NCI-H1048 (cell line): ENCODE data around the gene EML5.
"Not testable (repeated sequence)": the region's sequence is repeated elsewhere in the genome, so short reads cannot be mapped to it uniquely, and the experiment has no call there.

Experiments
- DNase-seq: peaks from one replicate; lab custom pipeline; 2025; lab: John Stamatoyannopoulos, UW

EML5 gene

DNA sequence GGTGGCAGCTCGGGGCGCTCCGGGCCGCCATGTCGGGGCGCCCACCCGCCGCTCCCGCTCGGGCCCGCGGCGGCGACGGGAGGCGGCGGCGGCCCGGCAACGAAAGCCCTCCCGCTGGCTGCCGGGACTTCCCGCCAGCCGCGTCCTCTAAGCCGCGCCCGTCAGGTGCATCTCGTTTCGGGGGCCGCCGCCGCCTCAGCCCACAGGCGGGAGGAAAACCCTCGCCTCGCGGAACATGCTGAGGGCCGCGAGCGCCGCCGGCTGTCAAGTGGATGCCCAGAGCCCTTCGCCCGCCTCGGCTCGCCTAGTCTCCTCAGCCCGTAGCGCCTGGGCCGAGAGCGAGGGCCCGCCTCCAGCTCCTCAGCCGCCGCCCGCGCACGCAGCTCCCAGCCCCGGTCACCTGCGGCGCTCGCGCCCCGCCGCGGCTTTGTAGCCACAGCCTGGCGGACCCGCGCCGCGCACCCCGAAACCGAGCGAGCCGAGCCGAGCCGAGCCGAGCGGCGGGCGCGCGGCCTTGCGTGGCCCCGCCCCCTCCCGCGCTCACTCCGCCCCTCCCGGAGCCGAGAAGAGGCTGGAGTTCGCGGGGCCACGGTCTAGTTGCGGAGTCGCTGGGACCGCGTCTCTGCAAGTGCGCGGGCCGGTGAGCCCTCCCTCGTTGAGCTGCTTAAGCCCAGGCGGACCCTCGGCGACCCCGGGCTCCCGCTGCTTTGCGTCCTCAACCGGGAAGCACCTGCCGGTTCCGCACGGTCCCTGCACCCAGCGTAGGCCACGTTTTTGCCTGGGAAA lies at the start of gene EML5:
EML5 (minus strand) TSS at position 481 of the 786 bp plus-strand sequence; CDS start at position 31, 450 bp downstream.
- DNase-seq, result peak; percentile 61

DNA sequence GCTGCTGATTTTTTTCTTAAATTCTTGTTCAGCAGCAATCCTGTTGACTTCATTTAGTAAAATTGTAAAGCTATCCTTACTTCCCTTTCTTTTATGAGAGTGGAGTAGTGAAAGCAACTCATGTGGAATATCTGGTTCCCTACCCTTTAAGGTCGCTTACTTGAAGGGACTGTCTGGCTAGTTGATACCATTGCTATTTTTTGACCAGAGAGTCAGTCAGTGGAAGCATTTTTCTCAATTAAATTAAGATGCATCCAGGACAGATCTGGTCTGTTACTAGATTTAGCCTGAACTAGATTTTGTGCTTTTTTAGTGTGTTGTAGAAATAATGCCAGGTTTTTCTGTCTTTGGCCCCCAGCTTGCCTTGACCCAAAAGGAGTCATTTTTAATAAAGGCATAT lies 49.7 kb upstream of the EML5 start:
- no peak for DNase-seq

DNA sequence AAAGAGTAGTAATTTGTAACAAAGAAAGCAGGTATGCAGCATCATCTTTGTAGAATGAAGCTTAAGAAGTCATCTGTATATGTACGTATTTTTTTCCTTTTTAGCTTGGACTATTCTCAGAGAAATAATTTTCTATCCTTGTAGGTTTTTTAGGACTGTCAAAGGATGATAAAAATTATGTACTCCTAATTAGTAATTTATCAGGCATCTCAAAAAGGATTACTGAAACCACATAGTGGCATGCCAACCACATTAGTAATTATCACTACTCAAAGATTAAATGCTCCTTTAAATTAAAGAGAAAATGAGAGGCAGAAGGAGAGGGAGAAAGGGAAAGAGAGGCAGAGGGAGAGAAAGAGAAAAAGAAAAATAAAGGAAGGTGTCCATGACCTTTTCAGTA lies 49.0 kb upstream of the EML5 start:
- DNase-seq, result no peak

DNA sequence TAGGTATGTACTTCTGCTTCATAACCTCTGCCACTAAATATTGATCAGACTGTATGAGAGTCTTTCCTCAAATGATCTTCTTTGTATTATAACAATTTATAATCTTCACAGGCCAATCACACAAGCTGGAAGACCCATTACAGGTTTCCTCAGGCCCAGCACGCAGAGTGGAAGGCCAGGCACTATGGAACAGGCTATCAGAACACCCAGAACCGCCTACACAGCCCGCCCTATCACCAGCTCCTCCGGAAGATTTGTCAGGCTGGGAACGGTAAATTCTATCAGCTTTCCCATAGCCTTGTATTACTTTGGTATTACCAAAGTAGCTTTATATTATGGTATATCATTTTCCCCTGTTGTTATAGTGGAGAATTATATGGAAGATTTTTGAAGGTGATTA lies 48.2 kb upstream of the EML5 start:
- no peak for DNase-seq

DNA sequence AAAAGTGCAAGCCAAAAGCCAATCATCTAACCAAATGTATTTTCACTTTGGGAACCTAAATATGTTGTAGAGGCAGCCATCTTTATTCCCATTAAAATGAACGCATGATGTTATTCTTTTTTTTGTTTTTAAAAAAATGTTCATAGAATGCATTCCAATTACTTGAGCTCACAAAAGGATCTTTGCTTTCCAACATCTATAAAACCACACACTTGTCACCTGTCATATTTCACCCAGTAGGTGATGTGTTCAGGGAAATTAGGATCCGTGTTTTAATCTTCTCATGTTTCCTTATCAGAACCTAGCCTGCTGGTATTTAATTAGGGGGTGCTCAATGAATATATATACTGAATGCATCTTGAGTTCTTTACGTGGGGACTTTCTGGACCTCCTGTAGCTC lies 45.3 kb upstream of the EML5 start:
- no peak for DNase-seq

DNA sequence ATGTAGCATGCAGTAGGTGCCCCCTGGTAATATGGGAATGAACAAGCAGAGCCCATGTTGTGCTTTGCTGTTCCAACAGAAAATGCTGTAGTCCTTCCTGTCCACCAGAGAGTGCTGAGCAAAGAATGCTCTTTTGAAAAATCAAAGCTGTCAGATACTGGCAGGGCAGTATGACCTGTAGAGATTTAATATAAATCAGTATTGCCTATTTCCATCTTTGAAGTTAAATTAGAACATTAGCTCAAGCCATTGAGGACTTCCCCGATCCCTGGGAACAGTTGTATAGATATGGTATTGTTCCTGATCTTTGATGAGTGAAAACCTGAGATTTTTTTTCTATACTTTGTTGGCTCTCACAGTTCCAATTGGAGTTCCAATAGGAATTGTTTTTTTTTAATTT lies 44.7 kb upstream of the EML5 start:
- no peak for DNase-seq

DNA sequence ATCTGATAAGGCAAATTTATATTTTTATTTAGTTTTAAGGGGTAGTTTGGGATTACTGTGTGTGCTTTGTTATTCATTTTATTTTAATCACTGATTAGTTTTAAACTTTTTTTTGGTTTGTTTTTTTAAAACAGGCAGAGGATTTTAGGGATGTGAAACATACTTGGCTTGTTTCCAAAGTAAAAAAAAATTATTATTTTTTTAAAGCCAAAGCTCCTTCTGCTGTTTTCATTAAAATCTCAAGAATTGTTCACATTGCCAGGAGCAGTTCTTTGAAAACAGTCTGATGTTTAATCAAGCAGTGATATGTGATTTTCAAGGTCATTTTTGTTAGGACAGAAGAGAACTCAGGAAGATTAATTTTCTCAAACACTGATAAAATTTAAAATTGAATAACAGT lies 42.9 kb upstream of the EML5 start:
- DNase-seq, result no peak

DNA sequence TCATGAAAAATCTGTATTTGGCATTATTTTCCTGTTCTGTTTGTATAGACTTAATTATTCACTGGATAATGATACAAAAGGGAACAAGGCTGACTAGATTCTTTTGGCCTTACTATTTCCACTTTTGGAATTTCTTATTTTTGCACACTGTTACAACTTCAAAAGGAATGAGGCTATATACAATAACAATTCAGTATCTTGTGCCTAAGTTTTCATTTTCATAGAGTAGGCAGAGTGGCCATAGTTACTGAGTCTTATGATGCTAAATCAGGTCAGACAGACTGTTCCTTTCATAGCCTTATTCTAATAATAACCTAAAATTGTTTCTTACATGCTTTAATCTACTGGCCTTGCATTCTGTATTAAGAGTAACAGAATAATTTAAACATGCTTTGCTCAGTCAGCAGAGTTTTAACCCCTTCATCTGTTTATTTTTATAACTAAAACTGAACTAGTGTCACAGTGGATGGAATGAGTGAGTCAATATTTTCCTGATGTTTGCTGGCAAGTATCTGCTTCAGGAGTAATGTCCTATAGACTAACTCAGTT lies 42.2 kb upstream of the EML5 start:
- no peak for DNase-seq

DNA sequence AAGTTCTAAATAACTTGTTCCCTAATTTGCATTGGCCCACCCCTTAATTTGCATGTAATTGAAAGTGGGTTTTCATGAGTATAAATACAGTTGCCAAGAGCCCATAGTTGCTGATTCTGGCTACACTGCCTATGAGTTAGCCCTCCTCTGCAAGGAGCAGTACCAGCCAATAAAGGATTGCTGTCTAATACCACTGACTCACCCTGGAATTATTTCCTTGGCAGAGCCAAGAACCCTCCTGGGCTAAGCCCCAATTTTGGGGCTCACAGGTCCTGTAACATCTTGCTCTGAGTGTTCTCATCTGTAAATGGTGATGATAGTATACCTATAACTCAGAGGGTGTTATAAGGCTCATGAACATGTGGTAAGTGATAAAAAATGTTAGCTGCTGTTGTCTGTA lies 38.5 kb upstream of the EML5 start:
- DNase-seq, result no peak

DNA sequence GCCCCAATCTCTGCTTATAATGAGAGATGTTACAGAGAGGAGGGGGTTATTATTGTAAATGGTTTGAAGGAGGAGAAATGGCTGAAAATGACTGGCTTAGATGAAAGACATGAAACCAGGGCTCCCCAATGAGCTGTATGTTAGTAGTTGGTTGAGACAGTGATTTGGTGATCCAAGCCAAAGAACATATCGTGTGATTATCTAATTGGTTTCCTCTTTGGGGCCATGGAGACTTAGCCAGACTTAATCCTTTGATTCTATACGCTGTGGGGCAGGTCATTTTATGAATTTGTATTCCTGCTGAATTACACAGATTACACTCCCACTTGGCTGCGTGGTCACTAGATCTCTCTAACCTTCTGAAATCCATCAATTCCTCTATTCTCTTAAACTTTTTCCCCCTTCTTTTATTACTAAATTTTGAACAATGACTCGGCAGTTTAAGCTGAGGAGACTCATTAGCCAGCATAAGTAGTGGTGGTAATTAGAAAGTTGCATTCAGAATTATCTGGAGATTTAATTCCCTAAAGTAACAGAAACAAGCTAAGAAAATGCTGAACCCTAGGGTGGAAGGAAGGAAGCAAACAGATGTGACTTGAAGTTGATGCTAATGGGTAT lies 37.0 kb upstream of the EML5 start:
- DNase-seq, result no peak

DNA sequence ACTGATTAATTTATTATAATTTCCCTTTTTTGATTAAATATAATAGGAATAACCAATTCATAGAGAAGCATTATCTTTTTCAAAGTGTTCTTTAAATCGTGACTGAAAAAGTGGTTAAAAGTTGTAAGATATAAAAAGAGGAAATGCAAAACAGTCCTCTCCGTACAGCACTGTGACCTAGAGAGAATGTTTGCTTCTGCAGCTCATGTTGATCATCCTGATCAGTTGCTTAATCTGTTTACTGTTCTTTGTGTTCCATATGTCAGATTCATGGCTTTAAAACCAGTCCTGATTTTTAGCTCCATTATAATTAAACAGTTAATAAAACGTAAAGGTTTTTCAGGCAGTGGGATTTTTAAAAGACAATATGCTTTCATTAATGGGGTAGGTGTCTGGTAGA lies 36.4 kb upstream of the EML5 start:
- DNase-seq, result no peak

DNA sequence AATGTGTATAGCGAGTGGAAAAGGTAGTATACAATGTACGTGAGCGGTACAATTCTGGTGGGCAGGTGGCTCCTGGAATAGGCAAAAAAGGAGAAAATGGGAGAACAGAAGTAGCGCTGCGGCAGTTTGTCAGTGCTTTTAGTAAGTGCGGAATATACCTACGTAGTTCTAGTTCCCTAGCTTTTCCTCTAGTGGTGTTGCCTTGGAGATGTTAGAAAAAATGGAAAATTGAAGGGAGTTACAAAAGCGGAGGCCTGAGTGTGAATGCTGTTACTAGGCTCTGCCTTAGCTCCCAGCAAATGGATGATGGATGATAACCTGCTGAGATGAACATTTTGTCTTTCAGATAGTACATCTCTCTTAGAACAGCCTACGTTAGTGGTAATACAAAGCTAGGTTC lies 32.8 kb upstream of the EML5 start:
- no peak for DNase-seq

DNA sequence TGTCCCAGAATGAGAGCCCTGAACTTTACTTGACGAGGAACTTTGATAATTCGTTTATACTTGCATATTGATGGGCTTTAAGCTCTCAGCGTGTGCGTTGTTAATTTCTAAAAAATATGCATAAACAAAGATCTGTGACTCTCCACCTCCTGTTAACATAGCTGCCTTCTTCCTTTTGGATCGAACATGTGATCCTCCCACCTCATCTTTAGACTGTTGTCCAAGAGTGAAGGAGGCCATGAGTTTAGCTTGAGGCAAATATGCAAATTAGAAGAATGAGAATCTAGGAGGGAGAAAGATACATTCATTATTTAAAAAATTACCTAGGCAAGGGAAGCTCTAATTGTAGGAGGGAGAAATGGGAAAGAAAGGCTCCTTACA lies 32.3 kb upstream of the EML5 start:
- no peak for DNase-seq

DNA sequence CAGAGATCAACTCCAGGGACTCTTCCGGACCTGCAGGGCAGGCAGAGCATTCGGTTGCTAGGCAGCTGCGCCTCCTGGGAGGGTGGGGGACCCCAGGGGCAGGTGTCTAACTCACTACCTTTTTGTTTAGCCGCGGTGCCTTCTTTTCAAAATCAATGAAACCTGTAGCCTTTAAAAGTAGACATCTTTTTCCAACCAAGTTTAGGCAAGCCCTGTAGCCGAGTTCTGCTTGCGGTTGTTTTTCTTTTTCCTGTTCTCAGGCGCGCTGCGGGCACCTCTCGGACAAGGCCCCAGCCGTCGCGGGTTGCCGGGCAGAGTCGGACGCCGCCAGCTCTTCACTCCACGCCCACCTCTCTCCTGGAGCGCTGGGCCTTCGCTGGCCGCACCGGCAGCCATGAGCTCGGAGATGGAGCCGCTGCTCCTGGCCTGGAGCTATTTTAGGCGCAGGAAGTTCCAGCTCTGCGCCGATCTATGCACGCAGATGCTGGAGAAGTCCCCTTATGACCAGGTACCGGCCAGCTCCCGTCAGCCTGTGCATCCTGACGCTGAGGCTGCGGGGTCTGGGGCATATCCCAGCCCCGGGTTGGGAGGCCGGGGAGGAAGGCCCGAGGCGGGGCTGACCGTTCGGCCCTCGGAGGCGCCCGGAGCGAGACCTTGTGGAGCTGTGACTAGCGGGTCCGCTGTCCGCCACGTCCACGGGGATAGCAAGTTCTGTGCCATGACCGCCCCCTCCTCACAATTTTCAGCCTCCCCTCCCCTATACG lies 31.7 kb upstream of the EML5 start, which contains the start of gene TTC8:
TTC8 (plus strand) TSS at position 338 of the 764 bp plus-strand sequence; CDS start at position 395, 57 bp downstream.
- peak; percentile 79 for DNase-seq

DNA sequence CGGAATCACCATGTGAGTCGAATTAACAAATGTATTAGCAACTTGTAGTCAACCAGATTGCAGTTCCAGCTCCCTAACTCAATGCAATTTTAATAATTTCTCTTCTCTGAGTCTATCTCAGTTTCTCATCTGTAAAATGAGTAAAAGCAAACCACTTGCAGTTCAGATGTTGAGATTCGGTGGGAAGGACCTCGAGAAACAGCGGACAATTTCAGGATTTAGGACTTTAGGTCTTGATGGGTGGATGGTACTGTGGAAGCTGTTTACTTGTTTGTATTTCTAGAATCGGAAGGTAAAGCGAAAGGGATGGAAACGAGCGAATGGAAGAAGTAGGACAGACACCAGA lies 31.2 kb upstream of the EML5 start:
- DNase-seq, result no peak

DNA sequence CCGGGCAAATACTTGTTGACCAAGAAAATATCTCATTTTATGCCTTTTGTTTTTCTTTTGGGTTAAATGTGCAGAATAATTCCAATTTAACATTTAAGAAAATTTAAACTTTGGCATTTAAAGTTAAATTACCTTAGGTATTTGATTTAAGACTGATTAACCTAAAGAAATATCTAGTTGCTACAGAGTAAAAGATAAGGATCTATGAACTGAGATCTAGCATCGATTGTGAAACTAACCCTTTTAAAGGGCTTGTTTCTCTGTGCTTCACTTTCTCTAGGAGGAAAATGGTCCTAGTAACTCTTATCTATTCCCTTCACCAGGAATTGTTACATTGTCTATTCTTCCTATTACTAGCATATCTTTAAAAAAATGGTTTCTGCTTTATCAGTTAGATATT lies 29.1 kb upstream of the EML5 start:
- no peak for DNase-seq

DNA sequence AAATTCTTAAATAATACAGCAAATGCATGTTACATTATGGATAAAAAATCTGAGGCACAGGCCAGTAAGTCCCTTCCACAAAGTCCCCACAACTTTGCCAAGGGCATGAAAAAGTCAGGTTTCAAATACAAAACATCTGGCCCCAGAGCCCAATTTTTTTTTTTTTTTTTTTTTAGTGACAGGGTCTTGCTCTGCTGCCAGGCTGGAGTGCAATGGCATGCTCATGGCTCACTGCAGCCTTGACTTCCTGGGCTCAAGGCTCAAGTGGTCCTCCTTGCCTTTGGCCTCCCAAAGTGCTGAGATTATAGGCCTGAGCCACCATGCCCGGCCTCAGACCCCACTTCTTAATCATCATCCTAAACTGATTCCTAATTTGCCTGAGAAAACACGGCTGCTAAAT lies 28.6 kb upstream of the EML5 start:
- no peak for DNase-seq

DNA sequence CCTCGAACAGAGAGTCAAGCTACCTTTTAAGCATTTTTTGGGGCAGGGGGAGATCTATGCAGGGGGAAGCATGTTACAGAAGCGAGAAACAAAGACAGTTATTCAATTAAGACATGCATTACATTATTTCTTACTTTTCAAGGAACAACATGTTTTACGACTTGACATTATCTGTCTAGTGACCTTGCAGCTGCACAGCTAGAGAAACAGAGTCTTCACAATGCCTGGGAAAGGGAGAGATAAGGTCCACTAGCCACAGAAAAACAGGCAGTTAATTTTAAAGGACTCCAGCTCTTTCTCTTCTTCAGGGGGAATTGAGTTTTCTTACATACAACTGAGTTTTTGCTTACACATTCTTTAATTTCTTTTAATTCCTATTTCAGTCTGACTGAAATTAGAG lies 26.9 kb upstream of the EML5 start:
- not testable (repeated sequence) for DNase-seq

DNA sequence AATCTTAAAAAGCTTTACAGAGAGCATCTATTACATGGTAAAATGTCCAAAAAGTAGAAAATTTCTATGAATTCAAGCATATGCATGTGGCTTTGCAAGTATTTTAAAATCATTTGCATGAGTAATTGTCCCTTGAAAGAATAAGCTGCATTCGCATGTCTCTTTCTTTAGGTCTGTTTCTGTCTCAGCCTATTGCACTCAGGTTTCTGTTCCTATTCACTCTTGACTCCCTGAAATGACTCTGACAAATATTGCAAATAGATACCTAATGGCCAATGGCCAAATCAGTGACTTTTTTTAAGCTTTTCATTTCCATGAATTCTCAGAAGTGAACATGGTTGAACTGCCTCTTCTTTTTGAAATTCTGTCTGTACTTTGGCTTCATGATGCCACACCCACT lies 25.3 kb upstream of the EML5 start:
- DNase-seq, result no peak

DNA sequence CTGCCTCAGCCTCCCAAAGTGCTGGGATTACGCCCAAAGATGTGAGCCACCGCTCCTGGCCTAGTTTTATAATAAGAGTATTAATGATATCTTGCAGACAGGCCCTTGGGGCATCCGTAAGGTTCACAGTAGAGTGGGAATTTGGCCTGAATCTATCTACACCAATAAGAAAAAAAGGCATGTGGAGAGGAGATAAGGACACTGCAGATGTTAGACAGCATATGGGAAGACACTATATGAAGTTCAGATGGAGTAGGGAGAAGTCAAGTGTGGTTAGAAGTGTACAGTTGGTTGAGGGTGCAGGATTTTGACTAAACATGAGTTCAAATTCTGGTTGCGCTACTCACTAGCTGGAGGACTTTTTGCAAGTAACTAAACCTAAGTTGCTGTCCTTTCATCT lies 23.2 kb upstream of the EML5 start:
- no peak for DNase-seq

DNA sequence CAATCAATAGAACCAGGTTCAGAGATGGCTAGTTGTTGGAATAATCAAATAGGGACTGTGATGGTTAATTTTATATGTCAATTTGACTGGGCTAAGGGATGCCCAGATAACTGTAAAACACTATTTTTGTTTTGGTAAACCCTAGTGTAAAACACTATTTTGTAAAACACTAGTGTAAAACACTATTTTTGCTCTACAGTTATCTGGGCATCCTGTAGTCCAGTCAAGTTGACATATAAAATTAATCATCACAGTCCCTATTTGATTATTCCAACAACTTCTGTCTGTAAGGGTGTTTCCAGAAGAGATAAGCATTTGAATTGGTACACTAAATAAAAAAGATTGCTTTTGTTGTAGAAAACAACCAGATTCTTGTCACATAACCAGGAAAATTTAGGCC lies 15.6 kb upstream of the EML5 start:
- DNase-seq, result no peak

DNA sequence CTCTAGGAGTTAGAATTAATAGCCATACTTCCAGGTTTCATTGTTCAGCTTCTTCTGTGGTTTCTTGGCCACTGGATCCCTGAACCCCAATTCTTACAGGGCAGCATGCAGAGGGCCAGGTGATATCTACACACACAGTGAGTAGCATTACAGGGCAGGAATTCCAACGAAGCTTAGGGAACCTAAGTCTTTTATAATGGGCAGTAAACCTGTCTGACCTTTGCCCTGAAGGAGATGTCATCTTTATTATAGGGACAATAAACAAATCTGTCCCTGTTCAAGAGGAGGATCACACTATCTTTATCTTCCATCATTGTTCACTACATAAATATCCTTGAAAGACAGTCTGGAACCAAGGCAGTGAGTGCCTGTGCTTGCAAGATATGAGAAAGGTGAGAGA lies 11.7 kb upstream of the EML5 start:
- no peak for DNase-seq

DNA sequence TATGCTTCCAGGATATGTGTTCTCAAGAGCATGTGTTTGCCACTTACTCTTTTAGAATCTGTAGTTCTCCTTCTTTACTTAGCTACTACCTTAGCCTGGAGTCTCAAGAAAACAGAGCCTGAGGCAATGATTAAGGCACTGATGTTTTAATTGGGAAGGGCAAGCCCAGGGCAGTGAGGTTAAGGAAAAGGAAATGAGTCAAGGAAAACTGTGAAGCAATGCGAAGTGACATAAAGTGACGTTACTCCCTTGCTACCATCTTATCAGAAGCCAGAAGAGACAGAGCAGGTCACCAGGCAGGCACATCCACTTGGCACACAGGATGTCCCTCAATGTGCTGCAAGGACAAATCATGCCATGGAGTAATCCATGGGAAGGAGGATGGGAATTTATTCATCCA lies 11.3 kb upstream of the EML5 start:
- DNase-seq, result no peak
